A549 (cell line): ENCODE results near the gene TBC1D10A. TPM values are rescaled to one million over a fixed set of nuclear protein-coding genes. Genes with fewer than 3 reads are reported as not detected.

Experiments used
- ATAC-seq, 2 experiments: fragments of 200-7000 bp in 1 of 2; fragments of >200 bp in 1 of 2; cut with Nextera tagmentation in 1 of 2; cut with Tn5 transposase in 1 of 2; 3 replicates each; pipeline versions ENCODE4 v1.8.0 to v1.9.1; 2018 to 2020; ENCODE audit warnings: mild to moderate bottlenecking in 1 of 2, moderate library complexity in 1 of 2
- CTCF ChIA-PET: fragments of 300-600 bp; sonication (Branson Sonifier 250); formaldehyde crosslinking; extraction: SDS; loops from one replicate; lab custom pipeline; 2021; ENCODE audit warnings: antibody characterized with exemption, inconsistent platforms; lab: Yijun Ruan, JAX
- POLR2A ChIA-PET: fragments of 350-600 bp; formaldehyde crosslinking; extraction: SDS; loops from one replicate; lab custom pipeline; 2021; ENCODE audit warnings: antibody characterized with exemption, inconsistent platforms; lab: Yijun Ruan, JAX
- DNase-seq, 2 experiments: peaks; one replicate each; pipeline versions ENCODE4 v3.0.0 to v3.0.0-alpha.2; 2011 to 2016; ENCODE audit warnings: low read depth in 1 of 2, low spot score in 1 of 2
- FAIRE-seq: peaks from 2 replicates; lab custom pipeline; 2011; peaks lifted over from hg19 to GRCh38; lab: Jason Lieb, UNC
- H3K27ac ChIP-seq, 2 experiments: fragments of >200 bp; sonication (Bioruptor Twin); formaldehyde crosslinking; 3 replicates each; pipeline ENCODE4 v1.5.1; 2016 to 2017
- H3K4me1 ChIP-seq: fragments of >200 bp; sonication (Bioruptor Twin); formaldehyde crosslinking; 3 replicates; pipeline ENCODE4 v1.6.1; 2016
- H3K4me2 ChIP-seq: fragments of >200 bp; sonication (Bioruptor Twin); formaldehyde crosslinking; 3 replicates; pipeline ENCODE4 v1.6.1; 2016
- H3K4me3 ChIP-seq: fragments of >200 bp; sonication (Bioruptor Twin); formaldehyde crosslinking; 3 replicates; pipeline ENCODE4 v1.5.1; 2016
- H3K9me3 ChIP-seq: fragments of >200 bp; sonication (Bioruptor Twin); formaldehyde crosslinking; 3 replicates; pipeline ENCODE4 v1.6.1; 2016
- ATOH8 ChIP-seq: fragments of 250-450 bp; sonication (Bioruptor Pico); IDR thresholded peaks from 2 replicates; pipeline ENCODE4 v1.5.0; 2020; ENCODE audit warnings: low read depth, mild to moderate bottlenecking, moderate library complexity
- CTCF ChIP-seq: fragments of >200 bp; sonication (Bioruptor Twin); formaldehyde crosslinking; IDR thresholded peaks from 3 replicates; pipeline ENCODE4 v1.5.1; 2016
- E2F6 ChIP-seq: IDR thresholded peaks from 2 replicates; pipeline ENCODE4 v1.6.1; 2012; ENCODE audit warnings: low read depth, borderline replicate concordance
- EP300 ChIP-seq, 2 experiments: fragments of >200 bp; sonication (Bioruptor Twin); formaldehyde crosslinking; IDR thresholded peaks; 2 replicates in 1 of 2; 3 replicates in 1 of 2; pipeline ENCODE4 v1.6.1; 2016 to 2017
- HOXB13 ChIP-seq: fragments of 250-450 bp; sonication (Bioruptor Pico); IDR thresholded peaks from 2 replicates; pipeline ENCODE4 v1.5.0; 2020; ENCODE audit warnings: low read depth, mild to moderate bottlenecking, moderate library complexity
- HOXB5 ChIP-seq: fragments of 250-450 bp; sonication (Bioruptor Pico); IDR thresholded peaks from 2 replicates; pipeline ENCODE4 v1.5.0; 2020; ENCODE audit warnings: mild to moderate bottlenecking, moderate library complexity
- JUN ChIP-seq, 2 experiments: fragments of >200 bp; sonication (Bioruptor Twin); formaldehyde crosslinking; IDR thresholded peaks; 2 replicates in 1 of 2; 3 replicates in 1 of 2; pipeline ENCODE4 v1.6.1; 2016 to 2017
- MAFK ChIP-seq: fragments of 450-650 bp; IDR thresholded peaks from 2 replicates; pipeline ENCODE4 v1.6.1; 2014; ENCODE audit not compliant: partially characterized antibody
- MAX ChIP-seq: IDR thresholded peaks from 2 replicates; pipeline ENCODE4 v1.6.1; 2012
- MAZ ChIP-seq: fragments of 150-350 bp; IDR thresholded peaks from 2 replicates; pipeline ENCODE4 v1.6.1; 2014; ENCODE audit warnings: antibody characterized with exemption, low read depth, low read length, borderline replicate concordance
- NPAS2 ChIP-seq: fragments of 250-450 bp; sonication (Bioruptor Pico); IDR thresholded peaks from 2 replicates; pipeline ENCODE4 v1.8.0; 2022; ENCODE audit warnings: mild to moderate bottlenecking, moderate library complexity, borderline replicate concordance
- NR3C1 ChIP-seq: fragments of >200 bp; sonication (Bioruptor Twin); formaldehyde crosslinking; IDR thresholded peaks from 3 replicates; pipeline ENCODE4 v1.6.1; 2017
- RAD21 ChIP-seq, 2 experiments: fragments of >200 bp in 1 of 2; sonication (Bioruptor Twin) in 1 of 2; formaldehyde crosslinking in 1 of 2; IDR thresholded peaks in 1 of 2; conservative IDR thresholded peaks in 1 of 2; 2 replicates in 1 of 2; 3 replicates in 1 of 2; pipeline ENCODE4 v1.6.1; 2012 to 2018; ENCODE audit warnings: inconsistent platforms in 1 of 2
- REST ChIP-seq: fragments of 200-600 bp; sonication (generic); IDR thresholded peaks from 2 replicates; pipeline ENCODE4 v1.6.1; 2016; ENCODE audit warnings: antibody characterized with exemption, mild to moderate bottlenecking, moderate library complexity
- RFX5 ChIP-seq: fragments of 450-650 bp; IDR thresholded peaks from 2 replicates; pipeline ENCODE4 v1.7.1; 2014; ENCODE audit warnings: antibody characterized with exemption, mild to moderate bottlenecking, moderate library complexity
- SMC3 ChIP-seq: fragments of >200 bp; sonication (Bioruptor Twin); formaldehyde crosslinking; IDR thresholded peaks from 3 replicates; pipeline ENCODE4 v1.6.1; 2018; ENCODE audit warnings: inconsistent platforms
- TFCP2L1 ChIP-seq: fragments of 250-450 bp; sonication (Bioruptor Pico); IDR thresholded peaks from 2 replicates; pipeline ENCODE4 v1.5.0; 2021; ENCODE audit warnings: mild to moderate bottlenecking
- ZC3H11A ChIP-seq: fragments of 450-650 bp; IDR thresholded peaks from 2 replicates; pipeline ENCODE4 v1.6.1; 2014; ENCODE audit warnings: antibody characterized with exemption, mild to moderate bottlenecking
- ZFP36 ChIP-seq: fragments of 450-650 bp; IDR thresholded peaks from 2 replicates; pipeline ENCODE4 v1.6.1; 2014; ENCODE audit warnings: borderline replicate concordance; ENCODE audit not compliant: partially characterized antibody
- ZNF302 ChIP-seq: fragments of 250-450 bp; sonication (Bioruptor Pico); IDR thresholded peaks from 2 replicates; pipeline ENCODE4 v1.9.0; 2021; ENCODE audit warnings: inconsistent platforms, mild to moderate bottlenecking, moderate library complexity
- ZSCAN20 ChIP-seq: fragments of 250-450 bp; sonication (Bioruptor Pico); IDR thresholded peaks from 2 replicates; pipeline ENCODE4 v1.8.0; 2022; ENCODE audit warnings: mild to moderate bottlenecking, moderate library complexity
- WGBS: methylation state at CpG from one replicate; pipeline ENCODE4 v1.1.6; 2017; ENCODE audit errors: missing lambda C conversion rate; 5-methylcytosine and 5-hydroxymethylcytosine counted together
- polyA plus RNA-seq, 4 experiments: library from polyadenylated mRNA; depleted of rRNA in 3 of 4; stranded (reverse); fragments of >200 nt; fragmentation: RNase III in 1 of 4; extraction: RNeasy Plus Mini Kit Qiagen cat#74134 plus additional on column Dnase treatment in 1 of 4; gene quantifications; 2 replicates in 3 of 4; 3 replicates in 1 of 4; pipeline ENCODE4 v1.2.3, GENCODE V29; 2011 to 2017

Gene TBC1D10A
- polyA plus RNA-seq, 2 of the 4 experiments (the other 2 are of a cell fraction) = 5.8 to 6.8 TPM

GRCh38 chr22:30260276-30260675 is 66.5 kb downstream of the TBC1D10A start:
- H3K9me3 ChIP-seq = no peaks in the 10 kb centered on the region
- FAIRE-seq = no peak
- CTCF ChIA-PET = interaction anchor here (0.9 to 2.3 kb wide), 5 partner anchors 8 to 169 kb away, joined by 3 to 8 read pairs (median 5); partner anchors contain the start of gene RNF215

GRCh38 chr22:30254314-30254713 is 72.4 kb downstream of the TBC1D10A start:
- no peaks in the 10 kb centered on the region for H3K9me3 ChIP-seq
- TF ChIP-seq RAD21 (conservative IDR thresholded peaks at IDR 0.05 in 1 of 2, IDR thresholded peaks at IDR 0.05 in 1 of 2) = no peak
- TF ChIP-seq E2F6 = no peak
- no peak for TF ChIP-seq CTCF
- peak in 1 of 2 experiments; percentile 50; a peak in 1 of 5 replicates for TF ChIP-seq JUN (IDR thresholded peaks at IDR 0.05)
- peak; percentile 3; the same call in 1 of the 2 replicates for TF ChIP-seq ATOH8 (CRISPR knock-in tag)
- TF ChIP-seq EP300 (IDR thresholded peaks at IDR 0.05) = 0 out of 5 replicates have a peak, but pooled peaks of 1 of the 2 experiments have one; percentile 20
- peak; percentile 24; the same call in 1 of the 2 replicates for TF ChIP-seq TFCP2L1
- no peak for TF ChIP-seq ZC3H11A
- peak overlapping the region; percentile 99 for H3K4me2 ChIP-seq
- DNase-seq (no peak), FAIRE-seq (no peak), ATAC-seq (no peak)
- H3K4me3 ChIP-seq = peak overlapping the region; percentile 72
- ChIA-PET POLR2A (interaction anchor here (1.3 to 1.4 kb wide), 2 partner anchors 19 to 58 kb away, joined by 4 to 6 read pairs; no protein-coding TSS in a partner anchor), CTCF (interaction anchor here (1.4 to 2.4 kb wide), 6 partner anchors 16 to 149 kb away, joined by 4 to 25 read pairs (median 10); no protein-coding TSS in a partner anchor)
- peak overlapping the region; percentile 99 to 100 for H3K27ac ChIP-seq
- WGBS = no CpG with 5 or more reads among the region's 6 CpGs
- peaks cover 74% of the 10 kb centered on the region for H3K4me1 ChIP-seq

More at GRCh38 chr22:30260276-30260675, 66.5 kb downstream of the TBC1D10A start:
- Histone ChIP-seq H3K27ac (peak overlapping the region; percentile 99 to 100), H3K4me3 (no peak overlapping the region), H3K4me1 (peaks cover 57% of the 10 kb centered on the region), H3K4me2 (no peak overlapping the region; the same call in 2 of the 3 replicates)
- WGBS = 90% methylated on average over 9 of the region's 11 CpGs
- POLR2A ChIA-PET = no interaction called here
- ATAC-seq (no peak), DNase-seq (no peak)
- TF ChIP-seq REST (no peak), MAX (no peak), NPAS2 (CRISPR knock-in tag) (no peak), ATOH8 (CRISPR knock-in tag) (no peak), ZNF302 (CRISPR knock-in tag) (no peak), HOXB5 (no peak), HOXB13 (CRISPR knock-in tag) (no peak), EP300 (IDR thresholded peaks at IDR 0.05) (no peak), MAZ (no peak), NR3C1 (no peak), E2F6 (no peak), MAFK (no peak), ZFP36 (no peak), ZSCAN20 (CRISPR knock-in tag) (no peak), RFX5 (no peak), SMC3 (no peak)
